ENCODE data around the gene AKAP10.
A peak's percentile ranks its signal among the peaks of the same experiment; 100 is the strongest.
"Not testable (repeated sequence)": the region's sequence is repeated elsewhere in the genome, so short reads cannot be mapped to it uniquely, and the experiment has no call there.

The AKAP10 gene

DNA sequence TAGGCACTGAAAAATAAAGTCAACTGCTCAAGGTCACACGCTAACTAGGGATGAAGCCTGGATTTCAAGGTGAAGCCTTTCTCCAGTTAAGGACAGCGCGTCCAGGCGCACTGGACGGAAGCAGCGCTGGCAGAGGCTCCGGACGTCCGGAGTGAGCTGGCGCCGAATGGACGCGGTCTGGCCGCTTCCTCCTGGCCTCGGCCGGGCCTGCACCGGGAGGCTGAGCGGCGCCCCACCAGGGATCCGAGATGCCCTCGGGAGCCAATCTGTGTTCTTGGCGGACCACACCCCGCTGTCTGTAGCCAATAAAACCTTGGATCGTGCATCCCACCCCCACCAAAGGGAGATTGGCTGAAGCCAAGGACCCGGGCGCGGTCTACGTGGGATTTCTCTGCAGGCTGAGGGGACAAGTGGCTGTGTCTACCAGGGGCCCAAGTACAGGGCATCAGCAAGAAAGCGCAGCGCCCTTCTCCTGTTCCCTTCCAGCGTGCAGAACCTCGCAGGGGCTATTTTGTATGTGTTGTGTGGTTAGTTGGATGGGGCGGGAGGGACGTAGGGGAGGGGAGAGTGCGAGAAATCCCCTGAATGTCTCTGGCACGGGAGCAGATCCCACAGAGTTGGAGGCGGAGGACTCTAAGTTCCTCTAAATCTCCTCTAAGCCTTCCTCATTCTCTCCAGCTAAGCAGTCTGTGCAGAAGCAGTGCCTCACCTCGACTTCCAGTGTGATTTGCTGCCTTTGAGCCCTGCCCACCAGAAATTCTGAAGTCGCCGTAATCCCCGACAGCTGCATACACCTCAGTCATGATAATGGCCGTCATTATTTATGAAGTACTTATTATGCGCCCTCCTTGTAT, 2.5 kb upstream of the AKAP10 start:
- DNase-seq (ENCODE audit: low read depth): no peak

DNA sequence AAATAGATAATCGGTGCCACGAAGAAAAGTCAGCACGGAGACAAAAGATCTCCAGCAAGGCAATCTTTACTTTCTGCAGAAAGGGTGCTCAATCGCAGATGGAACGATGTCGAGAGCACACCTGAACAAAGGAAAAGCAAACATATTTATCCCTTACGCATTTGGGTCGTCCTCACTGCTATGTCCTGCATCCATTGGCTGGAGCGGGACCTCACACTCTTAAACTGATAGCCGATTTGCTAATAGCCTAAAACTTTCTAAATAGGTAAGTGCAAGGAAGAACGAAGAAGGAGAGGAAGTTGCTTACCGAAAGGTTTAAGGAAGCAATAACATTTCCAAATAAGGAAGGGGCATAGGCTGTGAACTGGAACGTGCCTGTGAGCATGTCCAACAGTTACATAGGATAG, 1.2 kb upstream of the AKAP10 start:
- DNase-seq (ENCODE audit: low read depth): no peak

DNA sequence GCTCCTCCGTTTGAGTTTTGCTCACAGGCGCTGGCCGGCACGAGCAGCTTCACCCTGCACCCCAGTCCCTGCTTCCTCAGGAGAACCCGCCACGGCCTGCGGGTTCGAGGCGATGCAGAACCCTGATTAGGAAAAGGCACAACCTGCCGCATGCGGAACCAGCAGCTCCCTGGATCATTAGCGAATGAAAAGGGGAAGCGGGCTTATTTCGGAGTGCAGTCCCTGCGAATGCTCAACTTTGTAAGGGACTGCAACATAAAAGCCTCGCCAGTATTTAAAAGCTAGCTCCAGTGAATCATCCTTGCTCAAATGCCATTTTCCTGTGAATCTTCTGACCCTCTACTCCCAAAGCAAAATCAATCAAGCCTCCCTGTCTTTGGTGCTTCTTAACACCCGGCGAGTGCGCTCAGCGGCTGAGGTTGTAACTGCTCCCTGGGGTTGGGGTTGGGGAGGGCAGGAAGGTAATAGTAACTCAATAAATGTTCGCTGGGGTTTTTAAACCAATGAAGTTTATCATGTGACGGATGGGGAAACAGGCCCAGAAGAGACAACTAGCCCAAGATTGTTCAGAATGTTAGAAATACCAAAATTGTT, 678 bp upstream of the AKAP10 start:
- no peak for DNase-seq (ENCODE audit: low read depth)

- no peak for DNase-seq (ENCODE audit: low read depth)
Measured at GRCh38 chr17:19975601-19976000, 2.0 kb downstream of the AKAP10 start.

- no peak for DNase-seq (ENCODE audit: low read depth)
Measured at GRCh38 chr17:19973156-19973555, 4.5 kb downstream of the AKAP10 start.

GRCh38 chr17:19962954-19963353, 14.7 kb downstream of the AKAP10 start:
- DNase-seq (ENCODE audit: low read depth): not testable (repeated sequence)

GRCh38 chr17:19958023-19958422, 19.6 kb downstream of the AKAP10 start:
- peak; percentile 57 for DNase-seq (ENCODE audit: low read depth)

DNA sequence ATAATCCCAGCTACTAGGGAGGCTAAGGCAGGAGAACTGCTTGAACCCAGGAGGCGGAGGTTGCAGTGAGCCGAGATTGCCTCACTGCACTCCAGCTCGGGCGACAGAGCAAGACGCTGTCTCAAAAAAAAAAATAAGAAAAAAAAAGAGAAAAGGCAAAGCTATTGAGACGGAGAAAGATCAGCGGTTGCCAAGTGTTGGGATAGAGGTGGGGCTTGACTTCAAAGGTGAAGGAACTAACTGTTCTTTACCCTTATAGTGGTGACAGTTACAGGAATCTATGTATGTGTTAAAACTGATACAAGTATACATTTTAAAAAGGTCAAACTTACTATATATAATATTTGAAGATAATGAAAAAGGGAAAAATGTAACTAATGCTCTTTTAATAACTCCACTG, 22.5 kb downstream of the AKAP10 start:
- DNase-seq (ENCODE audit: low read depth): no peak

GRCh38 chr17:19951411-19951810, 26.2 kb downstream of the AKAP10 start:
- not testable (repeated sequence) for DNase-seq (ENCODE audit: low read depth)

DNA sequence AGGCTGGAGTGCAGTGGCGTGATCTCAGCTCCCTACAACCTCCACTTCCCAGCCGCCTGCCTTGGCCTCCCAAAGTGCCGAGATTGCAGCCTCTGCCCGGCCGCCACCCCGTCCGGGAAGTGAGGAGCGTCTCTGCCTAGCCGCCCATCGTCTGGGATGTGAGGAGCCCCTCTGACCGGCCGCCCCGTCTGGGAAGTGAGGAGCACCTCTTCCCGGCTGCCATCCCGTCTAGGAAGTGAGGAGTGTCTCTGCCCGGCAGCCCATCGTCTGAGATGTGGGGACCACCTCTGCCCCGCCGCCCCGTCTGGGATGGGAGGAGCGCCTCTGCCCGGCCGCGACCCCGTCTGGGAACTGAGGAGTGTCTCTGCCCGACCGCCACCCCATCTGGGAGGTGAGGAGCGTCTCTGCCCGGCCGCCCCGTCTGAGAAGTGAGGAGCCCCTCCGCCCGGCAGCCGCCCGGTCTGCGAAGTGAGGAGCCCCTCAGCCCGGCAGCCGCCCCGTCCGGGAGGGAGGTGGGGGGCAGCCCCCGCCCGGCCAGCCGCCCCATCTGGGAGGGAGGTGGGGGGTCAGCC, 26.9 kb downstream of the AKAP10 start:
- DNase-seq (ENCODE audit: low read depth): not testable (repeated sequence)

DNA sequence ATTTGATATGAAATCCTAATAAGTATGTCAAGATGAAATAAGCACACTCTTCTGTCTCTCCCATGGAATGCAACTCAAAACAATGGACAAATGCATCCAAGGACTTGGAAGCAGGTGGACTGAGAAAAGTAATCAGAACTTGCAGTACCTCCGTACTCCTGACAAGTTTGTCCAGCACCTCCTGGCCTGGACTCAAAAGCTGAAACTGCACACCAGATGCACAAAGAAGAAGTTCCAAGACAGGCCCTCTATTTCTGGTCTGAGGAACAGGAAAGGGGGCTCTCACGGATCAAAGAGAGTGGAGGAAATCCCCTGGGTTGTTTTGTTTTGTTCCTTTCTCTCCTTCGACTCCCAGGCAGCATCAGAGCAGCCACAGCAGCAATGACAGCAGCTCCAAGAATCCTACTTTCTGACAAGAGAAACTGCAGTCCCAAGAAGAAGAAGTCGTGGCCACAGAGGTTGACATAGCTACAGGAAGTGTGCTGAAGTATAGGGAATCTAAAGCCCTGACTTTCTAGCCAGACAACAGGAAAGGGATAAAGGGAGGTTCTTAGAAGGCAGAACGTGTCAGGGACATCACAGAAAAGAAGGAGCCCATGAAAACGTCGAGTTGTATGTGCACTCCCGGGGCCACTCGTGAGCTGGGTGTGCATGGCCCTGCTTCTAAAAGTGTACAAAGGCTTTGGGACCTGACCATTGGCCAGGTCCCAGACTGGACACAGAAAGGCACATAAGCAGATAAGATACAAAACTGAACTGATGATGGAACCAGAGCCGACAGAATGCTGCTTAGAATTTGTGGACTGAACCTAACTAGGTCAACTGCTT, 29.3 kb downstream of the AKAP10 start:
- no peak for DNase-seq (ENCODE audit: low read depth)

DNA sequence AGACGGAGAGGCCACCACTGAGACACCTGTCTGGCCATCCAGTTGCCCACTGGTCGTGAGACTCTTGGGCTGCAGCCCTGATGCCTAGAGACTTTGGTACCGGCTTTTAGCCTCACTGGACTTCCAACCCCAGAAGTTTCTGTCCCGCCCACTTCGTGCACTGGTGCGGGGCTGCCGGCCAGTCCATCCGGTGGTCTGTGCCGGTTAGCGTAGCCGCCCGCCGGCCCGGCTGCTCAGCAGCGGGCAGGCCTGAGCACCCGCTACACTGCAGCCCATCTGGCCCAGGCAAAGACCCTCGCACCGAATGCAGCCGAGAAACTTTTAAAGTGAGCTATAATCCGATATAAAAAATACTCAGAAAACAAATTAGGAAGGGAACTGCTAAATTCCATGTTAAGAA, 30.7 kb downstream of the AKAP10 start:
- DNase-seq (ENCODE audit: low read depth): no peak

DNA sequence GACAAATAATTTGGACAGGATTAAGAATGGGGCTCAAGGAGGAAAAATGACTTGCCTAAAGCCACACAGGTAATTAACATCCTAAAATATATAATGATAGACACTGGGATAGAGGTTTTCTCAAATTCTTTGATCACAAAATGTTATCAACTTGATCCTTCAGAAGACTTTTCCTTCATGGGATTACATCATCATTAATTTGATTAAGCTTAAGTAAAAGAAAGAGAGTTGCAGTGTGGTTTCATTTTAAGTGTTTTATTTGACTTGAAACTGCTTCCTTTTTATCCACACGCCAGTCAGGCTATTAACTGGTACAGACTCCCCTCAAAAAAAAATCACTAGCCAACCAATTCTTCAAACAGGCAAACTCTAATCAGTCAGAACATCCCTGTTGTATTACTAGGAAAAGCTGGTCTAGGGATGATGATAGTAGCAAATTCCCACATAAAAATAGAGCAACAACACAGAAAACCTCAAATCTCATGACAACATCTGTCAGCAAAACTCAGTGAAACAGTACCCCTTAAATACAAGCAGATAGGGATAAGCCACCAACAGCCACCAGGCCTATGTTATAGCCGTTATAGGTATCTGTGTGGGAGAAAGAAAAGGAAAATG, 32.5 kb downstream of the AKAP10 start:
- no peak for DNase-seq (ENCODE audit: low read depth)

DNA sequence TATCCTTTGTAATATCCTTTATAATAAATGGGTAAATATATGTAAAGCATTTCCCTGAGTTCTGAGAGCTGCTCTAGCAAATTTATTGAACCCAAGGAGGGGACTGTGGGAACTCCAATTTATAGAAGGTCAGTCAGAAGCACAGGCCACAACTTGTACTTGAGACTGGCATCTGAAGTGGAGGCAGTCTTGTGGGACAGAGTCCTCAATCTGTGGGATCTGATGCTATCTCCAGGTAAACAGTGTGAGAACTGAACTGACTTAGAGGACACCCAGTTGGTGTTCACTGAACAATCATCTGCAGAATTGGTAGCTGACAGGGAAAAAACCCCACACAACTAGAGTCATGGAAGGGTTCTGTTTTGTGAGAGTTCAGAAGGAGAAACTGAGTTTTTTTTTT, 34.0 kb downstream of the AKAP10 start:
- DNase-seq (ENCODE audit: low read depth): no peak

GRCh38 chr17:19943026-19943425, 34.6 kb downstream of the AKAP10 start:
- no peak for DNase-seq (ENCODE audit: low read depth)

GRCh38 chr17:19940722-19941464, 36.7 kb downstream of the AKAP10 start:
- peak; percentile 14 for DNase-seq (ENCODE audit: low read depth)

DNA sequence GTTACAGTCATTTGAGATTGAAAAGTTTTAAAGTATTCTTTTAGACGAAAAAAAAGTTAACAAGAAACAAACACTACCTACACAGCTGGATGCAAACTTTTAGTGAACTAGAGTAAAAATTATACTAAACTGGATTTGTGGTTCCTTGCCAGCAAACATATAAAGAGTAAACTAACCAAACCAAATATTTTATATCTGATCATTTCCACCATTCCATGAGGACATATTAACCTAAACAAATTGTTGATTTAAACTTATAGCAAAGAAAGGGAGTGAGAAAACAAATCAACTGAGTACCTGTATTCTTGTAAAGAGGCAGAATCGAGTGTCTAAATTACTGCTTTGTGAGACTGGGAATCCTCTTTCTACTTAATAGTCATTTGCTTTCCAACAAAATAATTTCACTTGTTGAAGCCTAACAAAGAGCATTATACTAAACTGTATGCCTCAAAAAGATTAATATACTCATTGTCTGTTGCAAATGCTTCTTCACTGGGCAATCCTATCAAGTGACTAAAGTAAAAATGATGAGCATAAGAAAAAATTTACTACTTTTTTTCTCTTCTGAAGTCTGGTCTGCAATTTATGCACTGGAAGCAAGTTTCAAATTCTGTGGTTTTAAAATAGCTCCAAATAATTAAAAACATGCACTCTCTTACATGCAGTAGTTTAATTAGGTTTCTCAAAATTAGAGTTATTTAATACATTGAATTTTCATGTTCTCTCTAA, 37.5 kb downstream of the AKAP10 start:
- DNase-seq (ENCODE audit: low read depth): no peak

- no peak for DNase-seq (ENCODE audit: low read depth)
Measured at GRCh38 chr17:19938736-19939135, 38.9 kb downstream of the AKAP10 start.

- no peak for DNase-seq (ENCODE audit: low read depth)
Measured at GRCh38 chr17:19937522-19937921, 40.1 kb downstream of the AKAP10 start.

DNA sequence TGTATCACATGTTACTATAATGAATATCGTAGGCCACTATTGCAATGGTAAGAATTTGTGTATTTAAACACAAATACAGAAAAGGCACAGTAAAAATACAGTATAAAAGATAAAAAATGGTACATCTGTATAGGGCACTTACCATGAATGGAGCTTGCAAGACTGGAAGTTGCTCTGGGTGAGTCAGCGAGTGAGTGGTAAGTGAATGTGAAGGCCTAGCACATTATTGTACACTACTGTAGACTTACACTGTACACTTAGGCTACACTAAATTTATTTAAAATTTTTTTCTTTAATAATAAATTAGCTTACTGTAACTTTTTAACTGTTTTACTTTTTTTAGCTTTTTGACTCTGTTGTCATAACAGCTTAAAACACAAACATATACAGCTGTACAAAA, 42.5 kb downstream of the AKAP10 start:
- no peak for DNase-seq (ENCODE audit: low read depth)

DNA sequence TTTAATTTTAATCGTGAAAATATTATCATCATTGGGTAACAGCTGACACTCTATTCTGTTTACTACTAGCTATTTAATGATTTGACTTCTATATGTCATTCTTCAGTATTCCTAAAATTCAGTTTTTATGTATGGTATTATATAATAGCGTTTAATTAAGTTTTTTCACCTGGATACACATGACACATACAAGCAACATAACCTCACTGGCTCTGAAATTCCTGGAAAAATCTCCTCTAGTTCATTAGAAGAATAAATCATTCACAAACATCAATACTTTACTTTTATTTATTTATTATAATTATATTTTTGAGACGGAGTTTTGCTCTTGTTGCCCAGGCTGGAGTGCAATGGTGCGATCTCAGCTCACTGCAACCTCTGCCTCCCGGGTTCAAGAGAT, 44.0 kb downstream of the AKAP10 start:
- DNase-seq (ENCODE audit: low read depth): no peak

Data from stromal cell of bone marrow (primary cell).